SKM-1 (cell line): ENCODE data around the gene SMURF2.

Experiments
- DNase-seq: peaks from one replicate; lab custom pipeline; 2025; ENCODE audit not compliant: unreplicated experiment; lab: John Stamatoyannopoulos, UW

Gene SMURF2

DNA sequence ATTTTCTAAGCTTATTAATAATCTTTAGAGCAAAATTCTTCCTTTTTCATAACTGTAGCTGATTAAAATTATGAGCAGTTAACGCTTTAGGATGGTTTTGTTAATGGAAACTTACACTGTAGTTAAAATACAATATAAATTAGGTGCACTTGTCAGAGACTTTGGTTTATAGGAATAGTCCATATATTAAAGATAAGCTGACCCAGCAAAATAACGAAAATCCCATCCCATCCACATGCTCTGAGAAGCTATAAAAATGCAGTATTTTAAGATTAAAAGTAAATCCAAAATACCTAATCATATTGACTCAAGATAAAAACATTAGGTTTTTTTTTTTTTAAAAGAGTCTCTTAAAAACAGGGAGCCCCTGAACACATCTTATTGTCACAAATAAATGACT is 117.4 kb downstream of the SMURF2 start:
- DNase-seq, result no peak

GRCh38 chr17:64540118-64540776 is 121.9 kb downstream of the SMURF2 start:
- no peak for DNase-seq

DNA sequence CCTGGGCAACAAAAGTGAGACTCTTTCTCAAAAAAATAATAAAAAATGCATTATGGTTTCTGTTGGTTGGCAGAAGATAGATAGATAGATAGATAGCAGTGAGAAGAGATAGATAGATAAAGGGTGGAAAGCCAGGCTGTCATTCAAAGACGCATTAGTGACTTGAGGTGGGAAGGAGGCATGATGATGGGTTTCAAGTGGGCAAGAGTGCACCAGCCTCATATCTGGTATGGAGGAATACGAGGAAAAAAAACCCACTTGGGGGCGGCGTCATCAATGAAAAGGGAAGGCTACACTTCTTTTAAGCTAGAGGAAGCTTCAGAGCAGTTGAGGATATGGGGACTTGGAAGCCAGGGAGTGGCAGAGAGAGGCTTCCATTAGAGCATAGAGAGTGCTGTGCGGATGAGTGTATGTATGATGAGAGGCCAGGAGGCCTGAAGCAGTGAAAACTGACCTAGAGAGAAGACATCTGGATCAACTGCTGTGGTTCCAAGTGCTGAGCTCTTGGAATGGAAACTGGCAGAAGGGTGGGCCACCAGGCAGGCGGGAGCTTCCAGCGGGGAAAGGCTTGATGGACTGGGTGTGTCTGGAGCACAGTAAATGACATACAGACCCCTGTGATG is 123.5 kb downstream of the SMURF2 start:
- DNase-seq, result no peak

GRCh38 chr17:64537488-64537887 is 124.6 kb downstream of the SMURF2 start:
- DNase-seq, result no peak

DNA sequence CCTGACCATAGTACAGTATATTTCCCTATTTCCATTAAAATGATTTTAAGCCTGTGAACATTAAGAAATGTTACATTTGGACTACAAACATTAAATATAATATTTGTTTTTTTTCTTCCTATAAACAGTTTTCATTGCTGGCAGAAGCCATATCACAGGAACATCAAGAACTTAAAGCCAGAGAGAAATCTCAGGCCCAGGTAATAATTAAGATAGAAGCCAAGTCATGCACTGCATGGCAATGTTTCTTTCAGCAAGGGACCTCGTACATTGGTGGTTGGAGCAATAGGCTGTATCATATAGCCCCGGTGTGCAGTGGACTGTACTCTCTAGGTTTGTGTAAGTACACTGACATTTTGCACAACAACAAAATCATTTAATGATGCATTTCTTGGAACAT is 125.2 kb downstream of the SMURF2 start:
- DNase-seq, result no peak

- DNase-seq, result no peak
These were observed 126.8 kb downstream of the SMURF2 start for GRCh38 chr17:64535357-64535756.

DNA sequence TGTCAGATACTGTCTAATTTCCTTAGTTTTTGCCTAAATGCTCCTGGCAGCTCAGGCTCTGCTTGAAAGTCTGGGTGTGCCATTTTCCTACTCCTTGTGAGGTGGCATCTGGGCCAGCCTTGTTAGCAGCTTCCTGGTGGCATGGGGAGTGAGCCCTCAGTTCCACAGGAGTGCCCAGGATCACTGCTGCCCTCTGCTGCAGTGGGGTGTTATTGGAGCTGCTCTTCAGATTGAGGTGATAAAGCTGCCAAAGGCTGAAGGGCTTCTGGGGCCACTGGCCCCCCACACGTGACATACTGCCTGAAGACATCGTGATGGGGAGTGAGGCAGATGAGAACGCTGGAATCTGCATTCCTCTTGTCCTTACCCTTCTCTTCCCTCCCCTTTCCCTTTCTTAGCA is 127.9 kb downstream of the SMURF2 start:
- no peak for DNase-seq

- no peak for DNase-seq
These were observed 128.3 kb downstream of the SMURF2 start for GRCh38 chr17:64533784-64534183.

GRCh38 chr17:64532409-64532808 is 129.7 kb downstream of the SMURF2 start:
- no peak for DNase-seq

- no peak for DNase-seq
These were observed 130.1 kb downstream of the SMURF2 start for GRCh38 chr17:64531955-64532371.

DNA sequence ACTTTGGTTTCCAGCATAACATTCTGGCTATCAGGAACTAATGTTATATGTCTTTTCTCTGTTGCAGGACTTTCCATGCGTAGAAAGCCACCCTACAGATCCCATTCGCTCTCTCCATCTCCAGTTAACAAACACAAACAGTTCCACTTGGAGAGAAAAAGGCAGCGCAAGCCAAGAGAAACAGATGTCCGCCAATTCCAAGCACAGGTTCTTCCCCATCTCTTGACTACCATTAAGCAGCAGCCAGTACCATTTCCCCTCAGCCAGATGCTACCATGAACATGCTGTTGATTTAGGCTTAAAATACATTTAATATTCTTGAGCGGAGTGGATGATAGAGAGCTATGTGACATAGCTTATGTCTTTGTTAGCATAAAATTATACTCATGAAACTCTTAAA is 132.9 kb downstream of the SMURF2 start:
- no peak for DNase-seq

DNA sequence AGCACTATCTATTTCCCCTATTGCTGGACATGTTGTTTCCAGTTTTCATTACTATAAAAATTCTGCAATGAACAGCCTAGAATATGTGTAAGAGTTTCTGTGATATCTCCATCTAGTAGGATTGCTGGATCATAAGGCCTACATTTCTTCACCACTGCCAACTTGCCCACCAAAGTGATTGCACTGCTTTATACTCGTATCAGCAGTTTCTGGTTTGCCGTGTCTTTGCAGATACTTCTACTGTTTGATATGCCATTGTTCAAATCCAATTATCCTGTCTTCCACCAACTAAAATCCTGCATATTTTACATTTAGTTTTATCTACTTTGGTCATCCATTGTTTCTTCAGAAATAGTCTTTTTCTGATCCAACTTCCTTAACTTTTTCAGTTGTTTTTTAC is 134.2 kb downstream of the SMURF2 start:
- DNase-seq, result no peak

GRCh38 chr17:64520359-64520758 is 141.7 kb downstream of the SMURF2 start:
- no peak for DNase-seq

GRCh38 chr17:64519601-64520000 is 142.5 kb downstream of the SMURF2 start:
- DNase-seq, result no peak

DNA sequence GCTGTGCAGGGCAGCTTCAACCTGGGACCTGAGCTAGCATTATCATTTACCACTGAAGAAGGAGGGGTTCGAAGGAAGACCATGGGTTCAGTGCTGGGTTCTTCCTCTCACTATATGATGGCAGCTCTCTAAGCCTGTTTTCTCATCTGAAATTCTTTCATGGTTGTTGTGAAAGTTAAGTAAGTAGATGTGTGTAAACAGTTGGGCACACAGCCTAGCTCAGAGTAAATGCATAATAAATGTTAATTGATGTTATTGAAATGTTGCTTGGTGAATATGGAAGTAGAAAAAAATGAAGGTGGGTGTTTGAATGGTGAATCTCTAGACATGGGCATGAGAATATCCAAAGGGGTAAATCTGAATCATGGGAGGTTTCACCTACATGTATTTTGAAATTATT is 146.3 kb downstream of the SMURF2 start:
- DNase-seq, result no peak

DNA sequence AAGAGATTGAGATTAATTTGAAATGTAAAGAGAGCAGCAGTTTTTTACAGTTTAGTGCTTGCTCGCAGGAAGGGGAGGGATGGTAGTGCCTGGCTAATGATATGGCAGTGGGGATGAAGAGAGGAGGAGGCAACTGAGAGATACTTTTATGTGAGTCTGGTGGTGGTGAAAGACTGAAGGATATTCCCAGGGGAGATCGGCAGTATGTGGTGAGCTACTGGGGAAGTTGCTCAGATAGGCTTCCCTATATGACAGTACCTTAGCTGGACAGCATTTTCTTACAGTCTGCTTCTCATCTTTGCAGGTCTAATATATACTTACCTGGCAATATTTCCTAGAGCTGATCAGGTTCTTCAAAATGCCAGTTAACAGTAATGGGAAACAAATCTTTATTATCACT is 146.7 kb downstream of the SMURF2 start:
- no peak for DNase-seq

GRCh38 chr17:64509179-64509578 is 152.9 kb downstream of the SMURF2 start:
- no peak for DNase-seq

- no peak for DNase-seq
These were observed 153.4 kb downstream of the SMURF2 start for GRCh38 chr17:64508683-64509082.

DNA sequence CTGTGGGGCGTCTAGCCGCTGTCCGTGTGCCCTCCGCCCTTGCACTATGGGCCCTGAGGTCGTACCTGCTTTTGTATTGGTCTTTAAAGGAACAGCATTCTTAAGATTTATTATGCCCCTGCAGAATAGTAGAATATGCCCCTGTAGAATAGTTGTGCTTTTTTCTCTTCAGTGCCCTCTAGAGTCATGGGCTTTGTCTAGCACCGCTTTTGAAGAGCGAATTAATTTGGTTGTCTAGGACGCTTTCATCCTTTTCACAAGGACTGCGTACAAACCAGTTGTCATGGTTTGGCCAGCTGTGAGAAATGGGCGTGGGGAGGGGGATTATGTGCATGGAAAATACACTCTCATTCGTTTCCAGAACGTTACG is 154.7 kb downstream of the SMURF2 start:
- peak; percentile 57 for DNase-seq

- peak; percentile 89 for DNase-seq
These were observed 155.3 kb downstream of the SMURF2 start, which contains the start of gene CEP95 for GRCh38 chr17:64506576-64507412. Gene CEP95 (plus strand): TSS chr17:64506977. CDS start chr17:64507098, 121 bp downstream.

- DNase-seq, result peak; percentile 97
These were observed 155.9 kb downstream of the SMURF2 start, which contains the start of gene DDX5 for GRCh38 chr17:64506201-64506575. Gene DDX5 (minus strand): TSS chr17:64506289. CDS start chr17:64506119, 170 bp downstream.
